GM19043 (cell line): Measurements from ENCODE around the gene PLAAT4.
A peak's percentile ranks its signal among the peaks of the same experiment; 100 is the strongest.
"Not testable (repeated sequence)": the region's sequence is repeated elsewhere in the genome, so short reads cannot be mapped to it uniquely, and the experiment has no call there.

Source experiments
- ATAC-seq: cut with Tn5 transposase; IDR thresholded peaks from one replicate; pipeline ENCODE4 v1.9.1; 2021; ENCODE audit warnings: low read depth; ENCODE audit not compliant: unreplicated experiment

The PLAAT4 gene

DNA sequence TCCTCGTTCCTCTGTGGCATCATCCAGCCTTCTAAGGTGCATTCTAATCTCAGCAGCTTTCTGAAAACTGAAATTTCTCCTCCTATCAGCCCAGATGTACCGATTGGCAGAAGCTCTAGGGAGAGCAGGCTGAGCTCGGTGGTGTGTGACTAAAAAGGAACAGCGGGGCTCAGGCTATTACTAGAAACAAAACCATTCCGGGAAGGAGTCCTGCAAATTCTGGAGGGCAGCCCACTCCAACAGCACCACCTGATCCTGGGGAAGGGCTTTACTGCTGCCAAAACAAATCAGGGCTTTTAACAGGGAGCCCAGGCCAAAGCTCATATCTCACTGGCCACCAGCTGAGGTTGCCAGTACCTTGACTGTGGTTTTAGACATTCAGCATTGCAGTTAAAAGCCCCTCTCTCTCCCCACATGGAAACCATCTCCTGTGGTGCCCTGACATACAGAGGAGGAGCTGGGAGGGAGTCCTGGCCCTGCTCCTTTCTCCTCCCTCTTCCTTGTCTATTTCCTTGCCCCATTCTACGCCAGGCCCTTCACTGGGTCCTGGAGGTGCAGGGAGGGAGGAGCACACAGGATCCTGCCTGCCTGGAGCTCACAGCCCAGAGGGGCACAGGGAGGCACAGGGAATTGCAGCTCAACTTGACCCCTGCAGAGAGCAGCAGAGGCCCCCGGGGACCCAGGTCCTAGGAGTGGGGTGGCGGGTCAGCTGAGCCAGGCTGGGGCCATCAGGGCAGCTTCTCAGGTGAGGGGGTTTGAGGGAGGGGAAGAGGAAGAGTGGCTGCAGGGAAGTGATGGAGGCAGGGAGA, 889 bp downstream of the PLAAT4 start:
- no peak for ATAC-seq

DNA sequence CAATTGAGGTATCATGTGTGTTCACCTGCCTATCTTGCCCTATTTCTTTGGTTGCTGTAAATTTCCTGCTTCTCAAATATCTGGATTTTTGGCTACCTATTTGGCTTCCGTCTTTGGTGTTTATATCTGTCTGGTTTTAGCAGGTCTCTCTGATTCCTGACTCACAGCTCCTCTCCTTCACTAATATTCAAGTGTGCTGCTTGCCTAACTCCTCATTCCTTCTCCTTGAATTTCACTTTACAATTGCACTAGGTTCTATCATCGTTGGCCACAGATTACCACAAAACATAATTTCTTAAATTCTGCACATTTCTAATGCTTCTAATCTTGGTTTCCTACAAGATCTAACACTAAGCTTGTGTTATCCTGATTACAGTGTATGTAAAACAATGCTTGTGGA, 5.9 kb downstream of the PLAAT4 start:
- ATAC-seq, result not testable (repeated sequence)

DNA sequence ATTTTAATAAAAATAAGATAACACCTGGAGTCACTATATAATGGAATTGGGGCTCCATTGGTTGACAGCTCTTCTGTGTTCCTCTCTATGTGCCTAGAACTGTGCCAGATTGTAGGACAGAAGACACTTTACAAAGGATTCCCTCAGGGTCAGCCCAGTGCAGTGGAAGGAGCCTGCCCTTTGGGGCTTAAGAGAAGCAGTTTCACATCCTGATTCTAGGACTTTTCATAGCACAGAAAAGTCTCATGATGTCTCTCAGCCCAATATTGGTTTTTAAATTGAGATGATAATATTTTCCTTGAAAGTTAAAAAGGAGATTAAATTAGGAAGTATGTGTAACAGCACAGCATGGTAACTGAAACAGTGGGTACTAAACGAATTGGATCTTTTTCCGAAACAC, 7.1 kb downstream of the PLAAT4 start:
- no peak for ATAC-seq

DNA sequence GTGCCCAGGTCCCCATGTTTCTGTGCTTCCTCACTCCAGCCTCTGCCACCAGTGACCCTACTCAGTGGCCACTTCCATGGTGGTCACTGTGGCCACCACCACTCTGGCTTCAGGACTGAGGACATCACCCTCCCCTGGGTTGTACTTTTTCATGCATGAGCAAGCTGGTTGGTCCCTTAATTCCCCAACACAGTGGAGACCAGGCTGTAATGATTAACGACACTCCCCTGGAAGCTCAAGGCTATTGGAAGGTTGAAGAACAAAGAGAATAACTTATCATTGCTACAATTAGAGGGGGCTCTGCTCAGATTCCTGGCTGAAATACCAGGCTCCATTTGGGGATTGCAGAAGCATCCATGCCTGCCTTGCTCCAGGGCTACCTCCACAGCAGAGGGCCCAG, 10.5 kb downstream of the PLAAT4 start:
- no peak for ATAC-seq

DNA sequence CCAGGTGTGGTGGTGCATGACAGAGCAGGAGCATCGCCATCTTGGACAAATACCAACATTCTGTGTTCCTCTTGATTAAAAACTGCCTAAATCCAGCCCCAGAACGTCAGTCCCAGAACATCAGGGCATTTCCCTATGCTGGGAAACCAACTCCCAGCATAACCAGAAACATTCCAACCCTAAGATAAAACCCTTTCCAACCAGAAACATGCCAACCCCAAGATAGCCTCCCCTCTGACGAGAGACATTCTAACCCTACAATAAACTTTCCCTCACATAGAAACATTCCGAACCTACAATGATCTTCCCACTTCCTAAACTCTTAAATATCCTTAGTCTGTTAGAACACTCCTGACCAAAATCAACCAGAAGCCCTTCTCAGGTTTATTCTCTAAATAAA, 11.6 kb downstream of the PLAAT4 start:
- ATAC-seq, result no peak

DNA sequence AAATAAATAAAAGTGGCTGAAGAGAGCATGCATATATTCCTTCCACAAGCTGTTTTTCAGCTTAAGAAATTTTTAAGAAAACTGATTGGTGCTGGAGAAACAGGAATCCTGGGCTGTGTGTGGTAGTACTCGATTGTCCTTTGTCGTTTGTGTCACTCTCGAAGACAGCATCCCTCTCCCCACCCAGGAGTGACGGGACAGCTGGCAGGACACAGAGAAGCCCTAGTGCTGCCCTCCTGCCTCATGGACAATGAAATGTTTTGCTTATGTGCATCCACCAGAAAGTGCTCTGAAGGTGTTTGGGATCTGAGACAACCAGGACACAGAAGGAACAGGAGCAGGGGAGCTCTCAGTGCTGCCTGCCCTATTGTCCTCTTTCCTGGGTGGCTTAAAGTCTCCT, 12.8 kb downstream of the PLAAT4 start:
- no peak for ATAC-seq

DNA sequence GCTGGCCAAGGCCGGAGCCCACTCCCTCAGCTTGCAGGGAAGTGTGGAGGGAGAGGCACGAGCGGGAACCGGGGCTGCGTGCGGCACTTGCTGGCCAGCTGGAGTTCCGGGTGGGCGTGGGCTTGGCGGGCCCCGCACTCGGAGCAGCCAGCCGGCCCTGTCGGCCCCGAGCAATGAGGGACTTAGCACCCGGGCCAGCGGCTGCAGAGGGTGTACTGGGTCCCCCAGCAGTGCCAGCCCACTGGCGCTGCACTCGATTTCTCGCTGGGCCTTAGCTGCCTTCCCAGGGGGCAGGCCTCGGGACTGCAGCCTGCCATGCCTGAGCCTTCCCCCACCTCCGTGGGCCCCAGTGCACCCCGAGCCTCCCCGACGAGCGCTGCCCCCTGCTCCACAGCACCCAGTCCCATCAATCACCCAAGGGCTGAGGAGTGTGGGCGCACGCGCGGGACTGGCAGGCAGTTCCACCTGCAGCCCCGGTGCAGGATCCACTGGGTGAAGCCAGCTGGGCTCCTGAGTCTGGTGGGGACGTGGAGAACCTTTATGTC, 13.6 kb downstream of the PLAAT4 start:
- not testable (repeated sequence) for ATAC-seq

DNA sequence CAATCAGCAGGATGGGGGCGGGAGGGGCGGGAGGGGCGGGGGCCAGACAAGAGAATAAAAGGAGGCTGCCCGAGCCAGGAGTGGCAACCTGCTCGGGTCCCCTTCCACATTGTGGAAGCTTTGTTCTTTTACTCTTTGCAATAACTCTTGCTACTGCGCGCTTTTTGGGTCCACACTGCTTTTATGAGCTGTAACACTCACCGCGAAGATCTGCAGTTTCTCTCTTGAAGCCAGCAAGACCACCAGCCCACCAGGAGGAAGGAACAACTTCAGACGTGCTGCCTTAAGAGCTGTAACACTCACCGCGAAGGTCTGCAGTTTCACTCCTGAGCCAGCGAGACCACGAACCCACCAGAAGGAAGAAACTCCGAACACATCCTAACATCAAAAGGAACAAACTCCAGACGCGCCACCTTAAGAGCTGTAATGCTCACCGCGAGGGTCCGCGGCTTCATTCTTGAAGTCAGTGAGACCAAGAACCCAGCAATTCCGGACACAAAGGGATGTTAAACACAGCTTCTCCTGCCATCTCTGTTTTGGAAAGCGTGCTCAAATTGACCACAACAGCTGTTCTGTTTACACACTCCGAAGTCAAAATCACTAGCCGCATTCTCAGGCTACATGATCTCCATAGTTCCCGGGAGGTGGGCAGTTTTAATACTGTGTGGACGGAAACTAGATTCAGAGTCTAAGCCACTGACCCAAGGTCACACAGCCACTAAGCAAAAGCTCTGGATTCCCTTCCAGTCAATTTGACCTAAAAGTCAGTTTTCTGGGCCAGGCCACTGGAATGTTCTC, 14.7 kb downstream of the PLAAT4 start:
- no peak for ATAC-seq

DNA sequence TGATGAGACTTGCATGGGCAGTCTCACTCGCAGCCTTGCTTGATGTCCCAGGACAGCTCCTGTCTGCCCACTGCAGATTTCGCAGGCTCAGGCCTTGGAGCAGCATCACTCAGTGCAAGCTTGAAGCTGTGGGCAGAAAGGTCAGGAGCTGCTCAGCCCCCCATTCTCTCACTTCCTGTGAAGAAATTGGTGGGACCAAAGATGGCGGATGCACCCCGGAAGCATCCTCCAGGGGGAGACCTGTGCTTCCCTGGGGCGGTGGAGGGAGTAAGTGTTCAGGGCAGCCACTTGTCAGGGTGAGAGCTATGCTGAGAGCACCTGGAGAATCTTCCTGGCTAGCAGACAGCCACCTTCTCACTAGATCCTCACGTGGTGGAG, 15.3 kb downstream of the PLAAT4 start:
- ATAC-seq, result no peak

DNA sequence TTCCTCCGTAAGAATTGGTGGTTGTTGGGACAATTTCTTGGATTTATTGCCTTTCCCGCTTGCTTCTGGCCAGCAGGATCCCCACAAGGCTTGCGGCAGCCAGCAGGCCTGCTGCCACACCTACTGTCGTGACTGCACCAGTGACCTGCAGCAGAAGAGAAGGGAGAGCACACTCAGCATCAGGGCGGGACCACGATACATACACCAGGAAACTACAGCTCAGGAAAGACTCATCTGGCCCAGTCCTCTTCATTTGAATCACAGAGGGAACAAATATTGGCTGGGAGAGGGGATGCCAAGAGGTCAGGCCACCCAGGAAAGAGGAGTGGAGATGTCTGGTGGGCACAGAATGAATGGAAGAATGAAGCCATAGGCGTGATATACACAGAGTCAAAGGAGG, 16.3 kb downstream of the PLAAT4 start:
- no peak for ATAC-seq

DNA sequence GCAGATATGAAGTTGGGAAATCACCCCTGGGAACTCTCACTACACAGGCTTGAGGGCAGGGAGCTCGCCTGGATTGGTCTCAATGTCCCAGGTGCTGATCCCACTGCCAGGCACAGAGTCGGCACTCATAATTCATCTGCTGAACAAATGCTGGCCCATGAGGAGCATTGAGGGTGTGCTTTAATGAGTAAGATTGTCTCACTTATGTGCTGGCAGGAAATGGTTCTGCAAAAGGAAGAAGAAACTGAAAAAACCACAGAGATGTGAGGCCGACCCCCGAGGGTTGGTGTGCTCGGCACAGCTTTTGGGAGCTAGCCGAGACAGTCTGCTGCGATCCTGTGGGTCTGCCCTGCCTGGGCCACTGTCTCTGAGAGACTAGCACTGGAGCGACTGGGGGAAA, 17.2 kb downstream of the PLAAT4 start:
- peak; percentile 63 for ATAC-seq

DNA sequence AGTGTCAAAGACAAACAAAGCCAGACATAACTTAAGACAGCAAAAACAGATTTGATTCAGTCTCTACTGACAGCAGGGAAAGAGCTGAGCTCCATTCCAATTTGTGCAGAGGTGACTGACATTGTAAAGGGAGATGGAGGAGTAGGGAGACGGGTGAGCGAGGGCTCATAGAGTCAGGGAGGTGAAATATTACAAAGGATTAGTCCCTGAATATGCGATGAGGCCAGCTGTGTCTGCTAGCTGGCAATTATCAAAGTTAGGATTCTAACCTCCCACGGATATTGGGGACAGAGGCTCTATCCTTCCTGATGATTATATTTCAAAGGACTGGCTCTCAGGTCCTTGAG, 18.2 kb downstream of the PLAAT4 start:
- no peak for ATAC-seq

DNA sequence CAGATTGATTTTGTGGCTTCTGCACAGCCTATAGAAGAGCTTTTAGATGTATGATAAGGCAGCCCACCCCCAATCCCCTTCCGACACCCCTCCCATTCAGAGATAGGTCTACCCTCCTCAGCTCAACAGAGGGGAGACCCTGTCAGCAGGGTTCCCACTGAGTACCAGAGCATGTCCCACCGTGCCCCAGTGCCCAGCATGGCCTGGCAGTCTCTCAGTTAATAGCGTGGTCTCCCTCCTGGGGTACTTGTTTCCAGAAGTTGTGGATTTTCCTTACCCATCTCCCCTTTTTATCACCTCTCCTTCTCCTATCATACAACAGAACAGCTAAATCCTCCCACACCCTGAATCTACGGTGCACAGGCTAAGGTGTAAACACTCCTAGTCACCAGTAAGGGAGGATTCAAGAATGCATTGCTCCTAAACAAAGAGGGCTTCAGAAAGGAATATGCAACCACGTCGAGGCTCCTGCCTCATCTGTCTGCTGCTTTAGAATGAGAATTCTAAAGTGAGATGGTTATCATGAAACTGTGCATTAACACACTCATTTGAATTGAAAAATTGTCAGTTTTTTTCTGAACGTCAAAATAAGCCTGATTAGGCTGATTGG, 19.9 kb downstream of the PLAAT4 start:
- no peak for ATAC-seq

DNA sequence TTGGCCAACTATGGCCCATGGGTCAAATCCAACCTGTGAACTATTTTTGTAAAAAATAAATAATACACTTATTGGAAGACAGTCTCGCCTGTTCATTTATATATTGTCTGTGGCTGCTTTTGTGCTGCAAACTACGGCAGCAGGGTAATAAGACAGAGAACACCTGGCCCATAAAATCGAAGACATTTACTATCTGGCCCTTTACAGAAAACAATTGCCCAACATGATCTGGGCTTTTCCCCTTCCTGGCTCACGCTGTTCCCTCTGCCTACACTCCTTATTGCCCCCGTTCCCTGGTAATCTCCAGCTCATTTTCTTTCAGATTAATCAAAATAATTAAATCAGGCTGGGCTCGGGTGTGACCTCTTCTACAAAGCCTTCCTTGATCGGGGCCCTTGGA, 21.0 kb downstream of the PLAAT4 start:
- no peak for ATAC-seq

DNA sequence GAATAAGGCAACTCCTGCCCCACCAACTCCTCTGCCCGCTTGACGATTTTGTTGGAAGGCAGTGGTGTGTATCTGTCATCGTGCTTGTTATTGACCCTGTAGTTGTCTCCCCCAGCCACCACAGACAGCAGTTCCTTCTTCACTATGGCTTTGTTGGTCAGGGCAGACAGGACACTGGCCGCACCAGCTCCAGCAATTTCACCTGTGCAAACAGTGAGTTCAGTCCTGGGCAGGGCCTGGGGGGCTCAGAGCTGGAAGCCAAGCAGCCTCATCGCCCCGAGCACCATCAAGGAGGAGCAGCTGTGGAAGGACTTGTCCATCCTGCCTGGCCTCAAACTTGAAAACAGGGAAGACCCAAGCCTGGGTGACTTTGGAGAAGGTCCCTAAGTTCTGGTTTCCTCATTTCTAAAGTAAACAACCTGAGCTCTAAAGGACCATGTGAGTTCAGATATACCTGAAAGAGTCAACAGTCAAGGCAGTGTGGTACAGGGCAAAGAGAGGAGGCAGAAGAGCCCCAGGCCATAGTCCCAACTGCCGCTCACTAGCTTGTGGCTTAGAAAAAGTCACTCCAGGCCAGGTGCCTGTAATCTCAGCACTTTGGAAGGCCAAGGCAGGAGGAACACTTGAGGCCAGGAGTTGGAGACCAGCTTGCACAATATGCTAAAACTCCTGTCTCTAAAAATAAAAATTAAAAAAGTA, 22.0 kb downstream of the PLAAT4 start:
- ATAC-seq, result no peak

DNA sequence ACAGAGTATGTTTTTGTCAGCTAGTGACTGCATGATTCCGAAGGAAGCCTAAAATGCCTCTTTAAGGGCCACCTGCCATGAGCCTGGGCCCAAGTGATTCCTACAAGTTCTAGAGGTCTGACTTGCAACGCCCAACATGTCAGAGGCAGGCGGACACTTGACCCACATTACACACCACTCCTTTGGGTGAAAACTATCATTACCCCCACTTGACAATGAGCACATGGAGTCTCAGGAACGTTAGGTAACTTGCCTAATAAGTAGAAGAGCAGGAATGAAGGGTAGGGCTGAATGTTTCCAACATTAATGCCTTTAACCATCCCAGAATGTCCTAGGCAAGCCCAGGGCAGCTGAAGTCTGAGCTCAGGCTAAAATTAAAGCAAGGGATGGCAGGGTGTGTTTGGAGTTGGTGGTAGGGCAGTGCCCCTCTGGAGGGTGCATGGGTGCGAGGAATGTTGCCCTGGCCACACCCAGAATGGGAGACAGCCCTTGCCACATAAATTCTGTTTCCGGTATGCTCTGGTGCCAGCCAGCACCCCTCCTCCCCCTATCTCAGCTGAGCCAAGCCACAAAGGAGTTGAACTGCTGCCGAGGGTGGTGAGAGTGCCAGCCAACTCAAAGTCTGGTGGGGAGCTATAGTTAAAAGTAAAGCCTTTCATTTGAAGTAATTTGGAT, 24.0 kb downstream of the PLAAT4 start:
- no peak for ATAC-seq

DNA sequence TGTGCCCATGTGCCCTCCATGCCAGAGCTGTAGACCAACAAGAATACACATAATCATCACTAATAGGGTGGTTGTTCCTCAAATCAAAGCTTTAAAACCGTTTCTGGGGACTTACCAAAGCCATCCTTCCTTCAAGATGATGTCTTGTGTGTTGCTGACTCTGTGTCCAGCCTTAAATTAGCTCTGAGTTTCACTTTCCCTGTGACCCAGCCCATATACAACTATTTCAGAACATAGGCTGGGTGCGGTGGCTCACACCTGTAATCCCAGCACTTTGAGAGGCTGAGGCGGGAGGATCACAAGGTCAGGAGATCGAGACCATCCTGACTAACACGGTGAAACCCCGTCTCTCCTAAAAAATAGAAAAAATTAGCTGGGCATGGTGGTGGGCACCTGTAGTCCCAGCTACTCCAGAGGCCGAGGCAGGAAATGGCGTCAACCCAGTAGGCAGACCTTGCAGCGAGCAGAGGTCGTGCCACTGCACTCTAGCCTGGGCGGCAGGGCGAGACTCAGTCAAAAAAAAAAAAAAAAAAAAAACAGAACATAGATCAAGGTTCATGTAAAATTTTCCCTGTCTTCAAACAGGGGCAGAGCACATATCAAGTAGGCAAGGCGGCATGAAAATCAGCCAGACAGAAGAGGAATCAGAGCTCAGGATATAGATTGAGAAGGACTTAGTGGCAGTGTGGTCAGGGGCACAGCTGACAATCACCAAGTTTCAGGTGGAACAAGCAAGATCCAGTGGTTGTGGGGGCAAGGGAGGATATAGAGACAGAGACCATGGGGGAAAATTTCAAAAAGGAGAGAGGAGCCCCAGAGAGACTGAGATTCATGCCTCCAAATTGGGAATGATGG, 26.8 kb downstream of the PLAAT4 start, which contains the start of gene PLAAT2:
Gene PLAAT2 (minus strand): TSS at position 179 of the 855 bp plus-strand sequence. CDS start 55 bp downstream, at position 124.
- ATAC-seq, result no peak

DNA sequence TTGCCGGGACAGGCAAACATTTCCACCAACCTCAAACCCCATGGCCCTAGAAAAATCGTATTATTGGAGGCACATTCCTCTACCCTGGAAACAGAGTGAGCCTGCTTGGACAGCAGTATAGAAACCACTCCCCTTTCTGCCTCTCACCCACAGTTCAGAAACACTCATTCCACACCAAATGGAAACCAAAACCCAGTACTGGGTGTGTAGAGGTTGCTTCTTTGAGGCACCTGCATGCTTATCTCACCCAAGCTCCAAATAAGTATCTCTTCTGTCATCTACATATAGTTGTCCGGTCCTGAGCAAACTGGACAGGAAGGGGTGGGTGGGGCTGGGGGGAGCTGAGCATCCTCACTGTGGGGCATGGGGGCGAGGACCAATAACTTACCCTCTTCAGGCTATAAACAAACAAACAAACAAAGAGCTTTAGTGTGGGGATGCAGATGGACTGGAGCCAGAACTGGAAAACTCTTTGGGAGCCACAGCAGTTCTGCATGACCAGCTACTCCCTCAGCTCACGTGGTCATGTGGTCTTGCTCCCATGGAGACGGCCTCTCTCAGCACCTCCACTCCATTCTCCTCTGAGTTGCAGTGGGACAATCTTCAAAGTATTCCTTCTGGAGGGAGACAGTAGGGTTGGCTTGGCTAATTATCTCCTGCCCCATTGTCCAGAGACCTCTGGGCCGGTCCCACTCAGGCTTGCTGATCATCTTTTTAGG, 27.6 kb downstream of the PLAAT4 start:
- ATAC-seq, result peak; percentile 63
